Measurements from ENCODE around the gene MACROD1.
A peak's percentile ranks its signal among the peaks of the same experiment; 100 is the strongest.

The MACROD1 gene

DNA sequence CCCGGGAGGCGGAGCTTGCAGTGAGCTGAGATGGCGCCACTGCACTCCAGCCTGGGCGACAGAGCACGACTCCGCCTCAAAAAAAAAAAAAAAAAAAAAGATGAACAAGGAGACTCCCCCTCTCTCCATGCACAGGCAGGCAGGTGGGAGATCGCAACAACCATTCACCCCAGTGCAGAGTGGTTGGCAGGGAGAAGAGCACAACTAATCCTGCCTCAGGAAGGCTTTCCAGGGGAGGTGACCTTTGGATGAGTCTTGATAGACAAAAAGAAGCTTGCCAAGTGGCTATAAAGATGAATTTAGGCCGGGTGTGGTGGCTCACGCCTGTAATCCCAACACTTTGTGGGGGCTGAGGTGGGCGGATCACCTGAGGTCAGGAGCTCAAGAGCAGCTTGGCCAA lies 100.2 kb downstream of the MACROD1 start:
- FAIRE-seq, result no peak
- TF ChIP-seq PAX5 (IDR thresholded peaks at IDR 0.05; ENCODE audit: insufficient read depth, low read length, severe bottlenecking) (no peak), POU2F2 (IDR thresholded peaks at IDR 0.05; ENCODE audit: low read depth, low read length) (no peak), TAF1 (IDR thresholded peaks at IDR 0.05; ENCODE audit: low read depth, low read length) (no peak), POLR2A (IDR thresholded peaks at IDR 0.05; ENCODE audit: low read depth, low read length) (no peak), SPI1 (IDR thresholded peaks at IDR 0.05; ENCODE audit: low read depth, low read length) (no peak), POLR2AphosphoS5 (IDR thresholded peaks at IDR 0.05; ENCODE audit: low read depth, low read length) (no peak)
- DNase-seq (ENCODE audit: insufficient read length, low spot score), result no peak

GRCh38 chr11:64065141-64065465 lies 100.8 kb downstream of the MACROD1 start:
- TF ChIP-seq POLR2AphosphoS5 (IDR thresholded peaks at IDR 0.05; ENCODE audit: low read depth, low read length) (no peak), SPI1 (IDR thresholded peaks at IDR 0.05; ENCODE audit: low read depth, low read length) (no peak), POU2F2 (IDR thresholded peaks at IDR 0.05; ENCODE audit: low read depth, low read length) (no peak), TAF1 (IDR thresholded peaks at IDR 0.05; ENCODE audit: low read depth, low read length) (no peak), POLR2A (IDR thresholded peaks at IDR 0.05; ENCODE audit: low read depth, low read length) (no peak), PAX5 (IDR thresholded peaks at IDR 0.05; ENCODE audit: insufficient read depth, low read length, severe bottlenecking) (no peak)
- no peak for FAIRE-seq
- DNase-seq (ENCODE audit: insufficient read length, low spot score), result no peak

GRCh38 chr11:64064374-64065140 lies 101.4 kb downstream of the MACROD1 start:
- DNase-seq (ENCODE audit: insufficient read length, low spot score), result no peak
- TF ChIP-seq POU2F2 (IDR thresholded peaks at IDR 0.05; ENCODE audit: low read depth, low read length), result no peak
- TF ChIP-seq TAF1 (IDR thresholded peaks at IDR 0.05; ENCODE audit: low read depth, low read length), result no peak
- no peak for TF ChIP-seq PAX5 (IDR thresholded peaks at IDR 0.05; ENCODE audit: insufficient read depth, low read length, severe bottlenecking)
- no peak for TF ChIP-seq SPI1 (IDR thresholded peaks at IDR 0.05; ENCODE audit: low read depth, low read length)
- TF ChIP-seq POLR2A (IDR thresholded peaks at IDR 0.05; ENCODE audit: low read depth, low read length), result no peak
- TF ChIP-seq POLR2AphosphoS5 (IDR thresholded peaks at IDR 0.05; ENCODE audit: low read depth, low read length), result no peak
- FAIRE-seq, result no peak

DNA sequence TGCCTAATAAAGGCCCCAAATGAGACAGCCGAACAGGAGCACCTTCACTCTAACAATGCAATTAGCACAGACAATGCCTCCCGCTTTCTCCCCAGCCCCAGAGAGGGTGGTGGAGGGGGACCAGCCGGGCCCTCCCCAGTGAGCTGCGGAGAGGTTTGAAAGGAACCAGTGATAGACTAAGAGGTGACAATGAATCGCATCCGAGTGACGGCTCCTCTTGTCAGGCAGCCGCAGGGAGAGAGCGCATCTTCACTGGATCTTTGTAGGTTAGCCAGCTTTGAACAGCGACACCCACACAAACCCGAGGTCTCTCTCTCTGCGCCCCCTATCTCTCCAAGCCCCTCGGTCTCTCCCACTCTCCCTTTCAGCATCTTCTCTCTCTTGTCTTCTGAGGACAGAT lies 102.1 kb downstream of the MACROD1 start:
- TF ChIP-seq SPI1 (IDR thresholded peaks at IDR 0.05; ENCODE audit: low read depth, low read length) (no peak), POU2F2 (IDR thresholded peaks at IDR 0.05; ENCODE audit: low read depth, low read length) (no peak), PAX5 (IDR thresholded peaks at IDR 0.05; ENCODE audit: insufficient read depth, low read length, severe bottlenecking) (no peak), TAF1 (IDR thresholded peaks at IDR 0.05; ENCODE audit: low read depth, low read length) (no peak), POLR2A (IDR thresholded peaks at IDR 0.05; ENCODE audit: low read depth, low read length) (no peak), POLR2AphosphoS5 (IDR thresholded peaks at IDR 0.05; ENCODE audit: low read depth, low read length) (no peak)
- FAIRE-seq (no peak), DNase-seq (ENCODE audit: insufficient read length, low spot score) (no peak)

DNA sequence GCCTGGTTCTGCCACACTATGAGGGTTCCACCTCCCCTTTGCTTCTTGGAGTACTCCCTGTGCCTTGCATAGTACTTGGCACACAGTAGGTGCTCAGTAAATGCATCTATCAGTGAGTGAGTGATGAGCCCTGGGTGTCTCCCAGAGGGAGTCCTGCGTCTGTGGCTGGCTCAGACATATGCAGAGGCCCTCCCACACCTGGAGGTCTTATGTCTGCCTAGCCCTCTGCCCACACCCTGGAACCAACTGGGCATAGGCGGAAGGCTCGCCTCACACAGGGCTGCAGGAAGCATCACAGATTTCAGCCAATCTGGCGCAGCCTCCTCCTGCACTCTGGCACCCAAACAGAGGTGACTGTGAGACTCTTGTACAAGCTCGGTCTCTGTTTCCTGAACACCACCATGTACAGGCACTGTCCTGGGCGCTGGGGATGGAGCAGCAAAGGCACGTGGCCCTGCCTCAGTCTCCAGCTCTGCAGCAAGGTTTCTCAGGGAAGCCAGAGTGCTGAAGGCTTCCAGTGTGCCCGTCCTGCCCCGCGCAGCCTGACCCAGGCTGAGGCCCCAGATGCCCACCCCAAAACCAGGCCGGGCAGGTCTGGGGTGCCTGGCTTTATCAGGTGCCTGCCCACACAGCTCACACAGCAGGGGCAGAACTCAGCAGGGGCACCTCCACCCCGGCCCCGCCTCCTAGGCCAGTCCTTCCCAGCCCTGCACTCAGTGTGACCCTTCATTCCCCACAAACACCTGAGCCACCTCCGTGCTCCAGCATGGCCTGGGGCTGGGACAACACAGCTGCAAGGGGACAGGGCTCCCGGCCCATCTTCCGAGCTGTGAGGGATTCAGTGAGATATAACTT lies 103.5 kb downstream of the MACROD1 start:
- no peak for DNase-seq (ENCODE audit: insufficient read length, low spot score)
- TF ChIP-seq POU2F2 (IDR thresholded peaks at IDR 0.05; ENCODE audit: low read depth, low read length) (no peak), POLR2AphosphoS5 (IDR thresholded peaks at IDR 0.05; ENCODE audit: low read depth, low read length) (no peak), TAF1 (IDR thresholded peaks at IDR 0.05; ENCODE audit: low read depth, low read length) (no peak), POLR2A (IDR thresholded peaks at IDR 0.05; ENCODE audit: low read depth, low read length) (no peak), SPI1 (IDR thresholded peaks at IDR 0.05; ENCODE audit: low read depth, low read length) (no peak), PAX5 (IDR thresholded peaks at IDR 0.05; ENCODE audit: insufficient read depth, low read length, severe bottlenecking) (no peak)
- no peak for FAIRE-seq

GRCh38 chr11:64060861-64061444 lies 105.0 kb downstream of the MACROD1 start:
- peak; percentile 51 for FAIRE-seq
- DNase-seq (ENCODE audit: insufficient read length, low spot score), result peak; percentile 94
- TF ChIP-seq POU2F2 (IDR thresholded peaks at IDR 0.05; ENCODE audit: low read depth, low read length) (peak; percentile 100), POLR2A (IDR thresholded peaks at IDR 0.05; ENCODE audit: low read depth, low read length) (no peak), POLR2AphosphoS5 (IDR thresholded peaks at IDR 0.05; ENCODE audit: low read depth, low read length) (no peak), TAF1 (IDR thresholded peaks at IDR 0.05; ENCODE audit: low read depth, low read length) (no peak), PAX5 (IDR thresholded peaks at IDR 0.05; ENCODE audit: insufficient read depth, low read length, severe bottlenecking) (no peak)

GRCh38 chr11:64060263-64060860 lies 105.6 kb downstream of the MACROD1 start:
- FAIRE-seq (peak; percentile 55), DNase-seq (ENCODE audit: insufficient read length, low spot score) (no peak)
- no peak for TF ChIP-seq POLR2AphosphoS5 (IDR thresholded peaks at IDR 0.05; ENCODE audit: low read depth, low read length)
- no peak for TF ChIP-seq TAF1 (IDR thresholded peaks at IDR 0.05; ENCODE audit: low read depth, low read length)
- TF ChIP-seq POLR2A (IDR thresholded peaks at IDR 0.05; ENCODE audit: low read depth, low read length), result no peak
- TF ChIP-seq POU2F2 (IDR thresholded peaks at IDR 0.05; ENCODE audit: low read depth, low read length), result no peak
- TF ChIP-seq PAX5 (IDR thresholded peaks at IDR 0.05; ENCODE audit: insufficient read depth, low read length, severe bottlenecking), result no peak

- FAIRE-seq (no peak), DNase-seq (ENCODE audit: insufficient read length, low spot score) (no peak)
- no peak for TF ChIP-seq POLR2A (IDR thresholded peaks at IDR 0.05; ENCODE audit: low read depth, low read length)
These were observed 106.4 kb downstream of the MACROD1 start for GRCh38 chr11:64059339-64060140.
